ENCODE measurements around the gene NKX2-2. TPM values are rescaled to one million over a fixed set of nuclear protein-coding genes. Genes with fewer than 3 reads are reported as not detected.

NKX2-2 gene
- total RNA-seq, result not detected

DNA sequence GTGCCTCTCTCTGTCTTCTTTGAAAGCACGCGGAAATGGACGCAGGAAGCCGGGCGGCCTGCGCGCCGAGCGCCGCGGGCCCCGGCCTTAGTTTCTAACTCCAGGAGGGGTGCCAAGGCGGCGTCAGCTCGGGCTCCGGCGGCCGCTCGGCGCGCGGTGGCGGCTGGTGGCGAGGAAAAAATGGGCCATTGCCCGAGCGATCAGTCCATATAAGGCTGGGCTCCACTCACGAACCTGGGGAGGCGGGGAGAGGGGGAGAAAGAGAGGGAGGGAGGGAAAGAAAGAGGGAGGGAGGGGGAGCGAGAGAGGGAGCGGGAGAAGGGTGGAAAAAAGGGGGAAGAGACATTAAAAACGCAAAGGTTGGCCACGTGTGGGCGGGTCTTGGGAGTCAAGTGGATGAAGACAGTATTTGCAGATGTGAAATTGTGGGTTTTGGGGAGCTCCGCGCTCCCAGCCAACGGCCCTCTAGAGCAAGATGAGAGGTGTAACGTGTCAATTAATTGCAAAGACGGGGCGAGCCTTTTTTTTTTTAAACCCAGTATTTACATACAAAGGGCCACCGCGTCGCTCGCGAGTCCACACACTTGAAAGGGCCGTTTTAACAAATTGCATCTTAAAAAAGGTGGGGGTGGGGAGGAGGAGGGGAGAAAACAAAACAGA is at the start of gene NKX2-2:
TSS of gene NKX2-2 (minus strand) at position 184 of the 660 bp plus-strand sequence. CDS start 395 bp downstream, outside the sequence.
- no peaks in the 10 kb centered on the region for H3K9me3 ChIP-seq
- no peaks in the 10 kb centered on the region for H3K36me3 ChIP-seq
- TF ChIP-seq, protein P1, sequence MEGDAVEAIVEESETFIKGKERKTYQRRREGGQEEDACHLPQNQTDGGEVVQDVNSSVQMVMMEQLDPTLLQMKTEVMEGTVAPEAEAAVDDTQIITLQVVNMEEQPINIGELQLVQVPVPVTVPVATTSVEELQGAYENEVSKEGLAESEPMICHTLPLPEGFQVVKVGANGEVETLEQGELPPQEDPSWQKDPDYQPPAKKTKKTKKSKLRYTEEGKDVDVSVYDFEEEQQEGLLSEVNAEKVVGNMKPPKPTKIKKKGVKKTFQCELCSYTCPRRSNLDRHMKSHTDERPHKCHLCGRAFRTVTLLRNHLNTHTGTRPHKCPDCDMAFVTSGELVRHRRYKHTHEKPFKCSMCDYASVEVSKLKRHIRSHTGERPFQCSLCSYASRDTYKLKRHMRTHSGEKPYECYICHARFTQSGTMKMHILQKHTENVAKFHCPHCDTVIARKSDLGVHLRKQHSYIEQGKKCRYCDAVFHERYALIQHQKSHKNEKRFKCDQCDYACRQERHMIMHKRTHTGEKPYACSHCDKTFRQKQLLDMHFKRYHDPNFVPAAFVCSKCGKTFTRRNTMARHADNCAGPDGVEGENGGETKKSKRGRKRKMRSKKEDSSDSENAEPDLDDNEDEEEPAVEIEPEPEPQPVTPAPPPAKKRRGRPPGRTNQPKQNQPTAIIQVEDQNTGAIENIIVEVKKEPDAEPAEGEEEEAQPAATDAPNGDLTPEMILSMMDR (IDR thresholded peaks at IDR 0.05), result no peak
- TF ChIP-seq POLR2A (IDR thresholded peaks at IDR 0.05), result no peak
- TF ChIP-seq POLR2AphosphoS5 (IDR thresholded peaks at IDR 0.05; ENCODE audit: insufficient read depth in 1 of 2, low read depth in 1 of 2), result no peak
- peaks cover 27% of the 10 kb centered on the region for H3K27me3 ChIP-seq
- peaks cover 65% of the 10 kb centered on the region for H3K4me1 ChIP-seq
- no peak for DNase-seq (ENCODE audit: extremely low spot score in 2 of 2)
- no peak within 1 kb of the TSS for H3K27ac ChIP-seq
- H3K4me3 ChIP-seq, result peak within 1 kb of the TSS; percentile 13 to 35
- intact Hi-C loops (cut with DNase I), result no loop called here

DNA sequence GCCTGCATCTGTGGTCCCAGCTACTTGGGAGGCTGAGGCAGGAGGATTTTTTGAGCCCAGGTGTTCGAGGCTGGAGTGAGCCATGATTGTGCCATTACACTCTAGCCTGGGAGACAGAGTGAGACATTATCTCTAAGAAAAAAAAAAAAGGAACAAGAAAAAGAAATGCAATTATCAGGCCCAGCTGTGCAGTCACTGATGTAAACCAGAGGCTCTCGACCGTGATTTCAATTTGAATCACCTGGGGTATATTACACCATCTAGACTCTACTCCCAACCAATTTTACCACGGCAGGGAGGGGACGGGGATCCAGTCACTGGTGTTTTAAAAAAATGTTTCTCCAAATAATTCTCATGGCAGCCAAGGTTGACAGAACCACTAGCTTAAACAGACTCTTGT is 48.8 kb upstream of the NKX2-2 start:
- H3K27me3 ChIP-seq, result no peaks in the 10 kb centered on the region

DNA sequence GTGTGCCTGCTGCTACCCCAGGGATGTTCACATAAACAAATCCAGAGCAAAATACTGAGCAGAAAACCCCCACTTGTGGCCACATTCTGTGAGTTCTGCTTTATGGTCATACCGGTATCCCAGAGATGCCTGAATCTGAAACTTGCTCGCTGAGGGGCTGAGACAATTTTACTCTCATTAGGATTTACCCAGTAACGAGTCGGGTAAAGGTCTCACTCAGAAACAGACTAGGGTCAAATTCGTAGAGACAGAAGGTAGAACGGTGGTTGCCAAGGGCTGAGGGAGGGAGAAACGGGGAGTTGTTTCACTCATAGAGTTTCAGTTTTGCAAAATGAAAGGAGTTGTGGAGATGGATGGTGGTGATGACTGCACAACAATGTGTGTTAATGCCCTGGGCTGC is 45.4 kb upstream of the NKX2-2 start:
- H3K4me3 ChIP-seq, result no peak overlapping the region
- no peak for DNase-seq (ENCODE audit: extremely low spot score in 2 of 2)
- TF ChIP-seq, protein P1 (IDR thresholded peaks at IDR 0.05), result no peak
- TF ChIP-seq POLR2AphosphoS5 (IDR thresholded peaks at IDR 0.05; ENCODE audit: insufficient read depth in 1 of 2, low read depth in 1 of 2) (no peak), POLR2A (IDR thresholded peaks at IDR 0.05) (no peak)
- no peak overlapping the region for H3K27ac ChIP-seq
- H3K27me3 ChIP-seq, result no peaks in the 10 kb centered on the region
- no peaks in the 10 kb centered on the region for H3K4me1 ChIP-seq
- H3K9me3 ChIP-seq, result no peaks in the 10 kb centered on the region
- intact Hi-C loops (cut with DNase I), result no loop called here
- H3K36me3 ChIP-seq, result no peaks in the 10 kb centered on the region

More for the DNA sequence above, 48.8 kb upstream of the NKX2-2 start:
- Histone ChIP-seq H3K9me3 (no peaks in the 10 kb centered on the region), H3K4me3 (no peak overlapping the region), H3K4me1 (no peaks in the 10 kb centered on the region), H3K36me3 (no peaks in the 10 kb centered on the region), H3K27ac (no peak overlapping the region)
- DNase-seq (ENCODE audit: extremely low spot score in 2 of 2), result no peak
- TF ChIP-seq, protein P1 (IDR thresholded peaks at IDR 0.05), result no peak
- TF ChIP-seq POLR2A (IDR thresholded peaks at IDR 0.05), result no peak
- TF ChIP-seq POLR2AphosphoS5 (IDR thresholded peaks at IDR 0.05; ENCODE audit: insufficient read depth in 1 of 2, low read depth in 1 of 2), result no peak
- intact Hi-C loops (cut with DNase I), result loop anchor here (1.0 kb wide), 1 partner anchor 25 kb away; no protein-coding TSS in a partner anchor

DNA sequence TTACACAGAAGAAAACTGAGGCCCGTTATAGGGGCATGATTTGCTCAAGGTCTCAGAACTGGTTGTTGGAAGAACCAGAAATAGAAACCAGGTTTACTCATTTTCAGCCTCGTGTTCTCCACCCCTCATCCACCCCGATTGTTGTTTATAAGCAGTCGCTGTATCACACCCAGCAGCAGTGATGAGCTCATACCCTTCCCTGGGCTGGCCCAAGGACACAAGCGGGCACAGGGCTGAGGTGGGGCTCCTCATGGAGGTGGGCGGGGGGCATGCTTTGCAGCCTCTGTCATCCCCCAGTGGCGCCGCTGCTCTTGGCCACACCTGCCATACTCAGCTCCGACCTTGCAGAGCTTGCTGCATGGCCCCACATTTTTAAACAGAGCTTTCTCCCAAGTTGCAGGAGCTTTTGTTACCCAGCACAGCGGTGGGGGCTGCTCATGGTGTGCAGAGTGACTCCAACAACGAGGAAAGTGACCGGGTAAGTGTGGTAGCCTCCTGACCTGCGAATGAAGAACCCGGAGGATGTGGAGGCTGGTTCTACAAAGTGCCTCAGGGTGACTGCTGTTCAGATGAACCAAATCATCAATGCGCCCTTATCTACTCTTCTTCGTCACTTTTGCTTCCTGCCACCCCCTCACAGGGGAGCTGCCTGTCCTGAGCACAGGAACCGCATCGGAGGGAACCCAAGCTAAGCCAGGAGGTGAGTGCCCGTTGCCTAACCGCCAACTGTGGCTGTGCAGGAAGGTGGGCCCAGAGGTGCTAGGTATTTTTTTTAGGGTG is 43.6 kb upstream of the NKX2-2 start:
- intact Hi-C loops (cut with DNase I), result no loop called here
- H3K9me3 ChIP-seq, result no peaks in the 10 kb centered on the region
- H3K4me3 ChIP-seq, result no peak overlapping the region
- TF ChIP-seq, protein P1 (IDR thresholded peaks at IDR 0.05), result no peak
- no peak for TF ChIP-seq POLR2A (IDR thresholded peaks at IDR 0.05)
- TF ChIP-seq POLR2AphosphoS5 (IDR thresholded peaks at IDR 0.05; ENCODE audit: insufficient read depth in 1 of 2, low read depth in 1 of 2), result no peak
- no peak for DNase-seq (ENCODE audit: extremely low spot score in 2 of 2)
- no peak overlapping the region for H3K27ac ChIP-seq
- H3K4me1 ChIP-seq, result no peaks in the 10 kb centered on the region
- H3K36me3 ChIP-seq, result no peaks in the 10 kb centered on the region
- H3K27me3 ChIP-seq, result no peaks in the 10 kb centered on the region

DNA sequence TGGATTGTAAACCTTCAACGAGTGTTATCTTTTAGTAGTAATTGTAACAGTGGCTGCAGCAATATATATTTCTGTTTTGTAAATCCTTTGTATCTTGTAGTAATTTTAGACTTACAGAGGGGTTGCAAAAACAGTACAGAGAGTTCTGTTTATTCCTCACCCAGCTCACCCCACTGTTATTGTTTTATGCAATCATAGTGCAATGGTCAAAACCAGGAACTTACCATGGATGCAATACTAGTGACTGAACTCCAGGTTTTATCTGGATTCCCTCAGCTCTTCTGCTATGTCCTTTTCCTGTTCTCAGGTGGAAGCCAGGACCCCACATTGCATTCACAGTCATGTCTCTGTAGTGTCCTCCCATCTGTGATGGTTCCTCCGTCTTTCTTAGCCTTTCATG is 42.5 kb upstream of the NKX2-2 start:
- TF ChIP-seq POLR2AphosphoS5 (IDR thresholded peaks at IDR 0.05; ENCODE audit: insufficient read depth in 1 of 2, low read depth in 1 of 2) (no peak), POLR2A (IDR thresholded peaks at IDR 0.05) (no peak)
- TF ChIP-seq, protein P1 (IDR thresholded peaks at IDR 0.05), result no peak
- H3K27me3 ChIP-seq, result no peaks in the 10 kb centered on the region
- intact Hi-C loops (cut with DNase I), result no loop called here
- no peak for DNase-seq (ENCODE audit: extremely low spot score in 2 of 2)
- H3K4me3 ChIP-seq, result no peak overlapping the region
- no peaks in the 10 kb centered on the region for H3K36me3 ChIP-seq
- no peak overlapping the region for H3K27ac ChIP-seq
- no peaks in the 10 kb centered on the region for H3K9me3 ChIP-seq
- no peaks in the 10 kb centered on the region for H3K4me1 ChIP-seq

Measured in vagina (tissue), 2 donors.